AG04449 (cell line): ENCODE measurements around the gene RMI2.

Source experiments
- CTCF ChIA-PET: fragments of 350-600 bp; formaldehyde crosslinking; extraction: SDS; loops from one replicate; lab custom pipeline; 2021; ENCODE audit warnings: antibody characterized with exemption; lab: Yijun Ruan, JAX
- POLR2A ChIA-PET: fragments of 400-600, 350-600 bp; formaldehyde crosslinking; extraction: SDS; loops from one replicate; lab custom pipeline; 2020; ENCODE audit warnings: antibody characterized with exemption, inconsistent platforms; lab: Yijun Ruan, JAX
- DNase-seq: peaks from one replicate; pipeline ENCODE4 v3.0.0-alpha.2; 2010; ENCODE audit warnings: low read depth, low spot score
- H3K4me3 ChIP-seq: 2 replicates; pipeline ENCODE4 v1.5.1; 2011; ENCODE audit warnings: low read depth, mild to moderate bottlenecking, control low read depth, low read length
- TF ChIP-seq, protein P1 (sequence below): IDR thresholded peaks from one replicate; pipeline ENCODE4 v1.5.1; 2011; ENCODE audit warnings: mild to moderate bottlenecking, moderate library complexity, low read length, control low read depth, inconsistent platforms; ENCODE audit not compliant: insufficient read depth; ENCODE audit errors: missing control alignments

RMI2 gene

GRCh38 chr16:11303405-11304138, 41.7 kb upstream of the RMI2 start:
- DNase-seq = no peak
- ChIA-PET POLR2A (no interaction called here), CTCF (no interaction called here)
- TF ChIP-seq, protein P1, sequence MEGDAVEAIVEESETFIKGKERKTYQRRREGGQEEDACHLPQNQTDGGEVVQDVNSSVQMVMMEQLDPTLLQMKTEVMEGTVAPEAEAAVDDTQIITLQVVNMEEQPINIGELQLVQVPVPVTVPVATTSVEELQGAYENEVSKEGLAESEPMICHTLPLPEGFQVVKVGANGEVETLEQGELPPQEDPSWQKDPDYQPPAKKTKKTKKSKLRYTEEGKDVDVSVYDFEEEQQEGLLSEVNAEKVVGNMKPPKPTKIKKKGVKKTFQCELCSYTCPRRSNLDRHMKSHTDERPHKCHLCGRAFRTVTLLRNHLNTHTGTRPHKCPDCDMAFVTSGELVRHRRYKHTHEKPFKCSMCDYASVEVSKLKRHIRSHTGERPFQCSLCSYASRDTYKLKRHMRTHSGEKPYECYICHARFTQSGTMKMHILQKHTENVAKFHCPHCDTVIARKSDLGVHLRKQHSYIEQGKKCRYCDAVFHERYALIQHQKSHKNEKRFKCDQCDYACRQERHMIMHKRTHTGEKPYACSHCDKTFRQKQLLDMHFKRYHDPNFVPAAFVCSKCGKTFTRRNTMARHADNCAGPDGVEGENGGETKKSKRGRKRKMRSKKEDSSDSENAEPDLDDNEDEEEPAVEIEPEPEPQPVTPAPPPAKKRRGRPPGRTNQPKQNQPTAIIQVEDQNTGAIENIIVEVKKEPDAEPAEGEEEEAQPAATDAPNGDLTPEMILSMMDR = no peak
- no peak overlapping the region for H3K4me3 ChIP-seq

DNA sequence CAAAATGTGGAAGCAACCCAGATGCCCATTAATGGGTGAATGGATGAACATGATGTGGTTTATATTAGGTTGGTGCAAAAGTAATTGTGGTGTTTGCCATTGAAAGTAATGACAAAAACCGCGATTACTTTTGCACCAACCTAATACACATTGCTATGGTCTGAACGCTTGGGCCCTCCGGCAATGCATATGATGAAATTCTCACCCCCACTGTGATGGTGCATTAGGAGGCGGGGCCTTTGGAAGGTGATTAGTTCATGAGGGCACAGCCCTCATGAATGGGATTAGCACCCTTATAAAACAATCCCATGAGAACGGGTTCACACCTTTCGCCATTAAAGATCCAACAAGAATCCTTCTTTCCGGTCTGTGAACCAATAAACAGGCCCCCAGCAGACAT, 38.9 kb upstream of the RMI2 start:
- DNase-seq = no peak
- H3K4me3 ChIP-seq = no peak overlapping the region
- POLR2A ChIA-PET = no interaction called here
- TF ChIP-seq, protein P1 = no peak
- CTCF ChIA-PET = no interaction called here

- no peak for DNase-seq
- ChIA-PET POLR2A (interaction anchor here (0.6 kb wide), 1 partner anchor 93 kb away, joined by 6 read pairs; no protein-coding TSS in a partner anchor), CTCF (no interaction called here)
- TF ChIP-seq, protein P1 = no peak
- no peak overlapping the region for H3K4me3 ChIP-seq
Measured at GRCh38 chr16:11306997-11307638, 38.1 kb upstream of the RMI2 start.

DNA sequence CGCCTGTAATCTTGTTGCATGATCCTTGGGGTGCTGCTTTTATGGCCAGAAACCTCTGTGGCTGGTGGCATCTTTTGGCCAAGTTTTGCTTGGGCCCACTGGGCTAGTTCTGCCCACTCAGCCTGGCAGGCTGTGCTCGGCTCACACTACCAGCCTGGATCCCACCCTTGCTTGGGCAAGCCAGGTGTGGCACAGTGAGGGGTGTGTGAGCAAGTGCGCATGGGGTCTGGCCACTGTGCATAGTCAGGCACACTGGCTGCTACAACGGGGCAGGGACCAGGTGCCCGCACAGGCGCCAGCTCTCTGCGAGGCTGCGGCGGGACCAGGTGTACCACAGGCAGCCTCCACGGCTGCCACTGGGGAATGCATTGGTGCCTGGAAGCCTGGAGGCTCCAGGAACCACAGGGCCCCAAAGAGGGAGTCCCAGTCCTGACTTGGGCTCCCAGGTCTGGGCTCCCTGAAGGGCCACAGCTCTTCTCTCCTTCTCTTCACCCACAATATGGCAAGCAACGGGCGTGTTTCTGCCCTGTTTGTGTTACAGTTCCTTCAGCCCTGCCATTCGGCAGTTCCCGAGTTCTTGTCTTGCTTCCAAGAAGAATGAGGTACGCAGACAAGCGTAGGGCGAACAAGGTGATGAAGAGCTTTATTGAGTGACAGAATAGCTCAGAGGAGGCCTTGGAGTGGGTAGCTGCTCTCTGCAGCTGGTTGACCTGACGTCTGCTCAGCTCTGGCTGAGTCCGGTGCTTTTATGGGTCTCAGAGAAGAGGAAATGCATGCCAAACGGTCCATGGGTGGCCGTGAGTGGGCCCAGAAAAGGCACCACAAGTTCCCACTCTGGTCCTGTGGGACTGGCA, 37.4 kb upstream of the RMI2 start:
- DNase-seq = no peak
- ChIA-PET CTCF (interaction anchor here (1.2 kb wide), 1 partner anchor 52 kb away, joined by 3 read pairs; the partner anchor contains the start of gene SOCS1), POLR2A (no interaction called here)
- TF ChIP-seq, protein P1 = no peak
- H3K4me3 ChIP-seq = no peak overlapping the region

GRCh38 chr16:11308493-11309283, 36.6 kb upstream of the RMI2 start:
- ChIA-PET CTCF (interaction anchor here (1.2 kb wide), 1 partner anchor 53 kb away, joined by 3 read pairs; the partner anchor contains the start of gene SOCS1), POLR2A (no interaction called here)
- TF ChIP-seq, protein P1 = no peak
- no peak for DNase-seq
- no peak overlapping the region for H3K4me3 ChIP-seq
